ENCODE results near the gene RPTOR.
"Not testable (repeated sequence)": the region's sequence is repeated elsewhere in the genome, so short reads cannot be mapped to it uniquely, and the experiment has no call there.

Gene RPTOR

DNA sequence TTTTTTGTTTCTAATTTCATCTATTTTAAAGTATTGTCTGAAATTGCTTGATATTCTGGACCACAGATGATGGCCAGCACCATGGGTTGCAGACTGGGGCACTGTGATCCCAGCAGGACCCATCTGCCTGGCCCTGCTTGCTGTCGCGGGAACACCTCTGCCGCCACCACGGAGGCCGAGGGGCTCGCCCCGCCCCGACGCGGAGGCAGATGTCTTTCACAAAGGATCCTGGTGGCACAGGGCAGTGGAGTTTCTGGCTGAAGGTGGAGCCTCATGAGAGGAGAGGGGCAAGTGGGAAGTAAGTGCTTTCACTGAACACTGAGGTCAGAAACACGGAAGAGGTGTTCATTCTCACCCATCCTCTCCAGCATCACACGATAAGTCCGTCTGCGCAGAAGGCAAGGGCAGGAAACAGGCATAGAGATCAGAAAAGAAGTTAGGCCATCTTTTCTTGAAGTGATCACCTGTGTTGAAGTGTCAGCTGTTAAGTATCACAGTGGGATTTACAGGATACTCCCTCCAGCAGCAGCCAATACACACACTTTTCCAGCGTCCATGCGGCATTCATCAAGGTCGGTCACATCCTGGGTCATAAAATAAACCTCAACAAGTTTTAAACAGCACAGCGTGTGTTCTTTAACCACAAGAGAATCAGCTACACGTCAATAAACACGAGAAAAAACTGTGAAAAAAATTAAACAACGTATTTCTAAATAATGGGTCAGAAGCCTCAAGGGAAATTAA lies 194.5 kb downstream of the RPTOR start:
- peaks cover 75% of the 10 kb centered on the region for H3K4me1 Mint-ChIP-seq
- H3K9me3 Mint-ChIP-seq, result no peaks in the 10 kb centered on the region
- H3K4me3 Mint-ChIP-seq, result peak overlapping the region; percentile 74
- peaks cover 17% of the 10 kb centered on the region for H3K36me3 Mint-ChIP-seq
- H3K27me3 Mint-ChIP-seq, result no peaks in the 10 kb centered on the region
- H3K27ac Mint-ChIP-seq, result peak overlapping the region; percentile 95

DNA sequence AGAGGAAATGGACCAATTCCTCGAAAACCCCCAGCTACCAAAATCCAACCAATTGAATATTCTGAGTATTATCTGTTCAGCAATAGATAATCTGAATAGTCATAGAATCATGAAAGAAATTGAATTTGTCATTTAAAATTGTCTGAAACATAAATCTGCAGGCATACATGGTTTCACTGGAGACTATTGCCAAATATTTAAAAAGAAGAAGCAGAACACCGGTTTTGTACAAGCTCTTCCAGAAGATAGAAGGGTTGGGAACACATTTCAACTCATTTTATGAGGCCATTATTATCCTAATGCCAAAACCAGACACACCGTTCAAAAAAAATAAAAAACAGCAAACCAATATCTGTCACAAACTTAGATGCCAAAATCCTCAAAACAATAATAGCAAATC lies 195.5 kb downstream of the RPTOR start:
- Mint-ChIP-seq H3K36me3 (peaks cover 14% of the 10 kb centered on the region), H3K4me3 (peak overlapping the region; percentile 74), H3K27me3 (no peaks in the 10 kb centered on the region), H3K9me3 (no peaks in the 10 kb centered on the region), H3K4me1 (peaks cover 75% of the 10 kb centered on the region), H3K27ac (peak overlapping the region; percentile 83)

- H3K9me3 Mint-ChIP-seq, result no peaks in the 10 kb centered on the region
- no peaks in the 10 kb centered on the region for H3K27me3 Mint-ChIP-seq
- peak overlapping the region; percentile 53 for H3K4me3 Mint-ChIP-seq
- peaks cover 69% of the 10 kb centered on the region for H3K4me1 Mint-ChIP-seq
- H3K36me3 Mint-ChIP-seq, result peaks cover 10% of the 10 kb centered on the region
- peak overlapping the region; percentile 75 for H3K27ac Mint-ChIP-seq
Observed at GRCh38 chr17:80742091-80742490, 197.5 kb downstream of the RPTOR start.

GRCh38 chr17:80742581-80743180 lies 198.0 kb downstream of the RPTOR start:
- Mint-ChIP-seq H3K36me3 (peaks cover 16% of the 10 kb centered on the region), H3K4me3 (peak overlapping the region; percentile 78), H3K4me1 (peaks cover 69% of the 10 kb centered on the region), H3K27ac (peak overlapping the region; percentile 79), H3K27me3 (no peaks in the 10 kb centered on the region), H3K9me3 (no peaks in the 10 kb centered on the region)

- Mint-ChIP-seq H3K4me1 (peaks cover 68% of the 10 kb centered on the region), H3K27me3 (no peaks in the 10 kb centered on the region), H3K36me3 (peaks cover 17% of the 10 kb centered on the region), H3K4me3 (peak overlapping the region; percentile 78), H3K27ac (peak overlapping the region; percentile 79), H3K9me3 (no peaks in the 10 kb centered on the region)
Observed at GRCh38 chr17:80743181-80743771, 198.6 kb downstream of the RPTOR start.

DNA sequence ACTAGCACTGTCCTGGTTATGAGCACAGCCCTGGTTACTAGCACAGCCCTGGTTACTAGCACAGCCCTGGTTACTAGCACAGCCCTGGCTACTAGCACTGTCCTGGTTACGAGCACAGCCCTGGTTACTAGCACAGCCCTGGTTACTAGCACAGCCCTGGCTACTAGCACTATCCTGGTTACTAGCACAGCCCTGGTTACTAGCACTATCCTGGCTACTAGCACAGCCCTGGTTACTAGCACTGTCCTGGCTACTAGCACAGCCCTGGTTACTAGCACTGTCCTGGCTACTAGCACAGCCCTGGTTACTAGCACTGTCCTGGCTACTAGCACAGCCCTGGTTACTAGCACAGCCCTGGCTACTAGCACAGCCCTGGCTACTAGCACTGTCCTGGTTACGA lies 199.3 kb downstream of the RPTOR start:
- not testable (repeated sequence) for H3K27me3 Mint-ChIP-seq, H3K4me3 Mint-ChIP-seq, H3K27ac Mint-ChIP-seq, H3K9me3 Mint-ChIP-seq
- Mint-ChIP-seq H3K36me3 (peaks cover 17% of the 10 kb centered on the region), H3K4me1 (peaks cover 62% of the 10 kb centered on the region)

DNA sequence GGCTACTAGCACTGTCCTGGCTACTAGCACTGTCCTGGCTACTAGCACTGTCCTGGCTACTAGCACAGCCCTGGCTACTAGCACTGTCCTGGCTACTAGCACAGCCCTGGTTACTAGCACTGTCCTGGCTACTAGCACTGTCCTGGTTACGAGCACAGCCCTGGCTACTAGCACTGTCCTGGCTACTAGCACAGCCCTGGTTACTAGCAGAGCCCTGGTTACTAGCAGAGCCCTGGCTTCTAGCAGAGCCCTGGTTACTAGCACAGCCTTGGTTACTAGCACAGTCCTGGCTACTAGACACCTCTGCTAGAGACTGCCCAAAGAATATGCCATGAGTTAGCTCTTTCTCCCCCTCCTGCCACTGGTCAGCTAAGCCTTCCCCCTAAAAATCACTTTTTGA lies 200.1 kb downstream of the RPTOR start:
- Mint-ChIP-seq H3K27ac (peak overlapping the region; percentile 83), H3K36me3 (peaks cover 16% of the 10 kb centered on the region), H3K4me1 (peaks cover 55% of the 10 kb centered on the region)
- not testable (repeated sequence) for H3K27me3 Mint-ChIP-seq, H3K4me3 Mint-ChIP-seq, H3K9me3 Mint-ChIP-seq

DNA sequence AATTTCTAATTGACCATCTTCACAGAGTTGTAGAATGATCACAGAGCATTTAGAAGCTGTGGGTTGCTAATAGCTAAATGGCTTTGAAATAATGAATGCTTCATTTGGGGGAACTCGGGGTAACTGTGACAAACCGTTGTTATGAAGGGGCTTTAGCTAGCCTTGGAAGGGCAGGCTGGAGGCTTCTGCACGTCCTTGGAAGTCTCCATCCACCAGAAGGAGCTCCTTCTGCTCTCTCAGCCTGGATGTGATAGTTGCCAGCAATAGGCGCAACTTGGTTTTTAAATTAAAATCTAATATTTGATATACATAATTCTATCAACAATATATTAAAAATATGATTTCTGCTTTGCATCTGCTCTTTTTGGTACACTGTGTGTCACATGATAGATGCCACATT lies 200.5 kb downstream of the RPTOR start:
- Mint-ChIP-seq H3K27me3 (no peaks in the 10 kb centered on the region), H3K4me1 (peaks cover 52% of the 10 kb centered on the region), H3K36me3 (peaks cover 16% of the 10 kb centered on the region), H3K9me3 (no peaks in the 10 kb centered on the region), H3K4me3 (no peak overlapping the region), H3K27ac (peak overlapping the region; percentile 83)

- Mint-ChIP-seq H3K4me1 (peaks cover 52% of the 10 kb centered on the region), H3K27me3 (no peaks in the 10 kb centered on the region), H3K36me3 (peaks cover 16% of the 10 kb centered on the region), H3K27ac (no peak overlapping the region), H3K4me3 (no peak overlapping the region), H3K9me3 (no peaks in the 10 kb centered on the region)
Observed at GRCh38 chr17:80746262-80746935, 201.8 kb downstream of the RPTOR start.

GRCh38 chr17:80747469-80747868 lies 202.8 kb downstream of the RPTOR start:
- Mint-ChIP-seq H3K36me3 (peaks cover 19% of the 10 kb centered on the region), H3K9me3 (no peaks in the 10 kb centered on the region), H3K27ac (peak overlapping the region; percentile 74), H3K4me1 (peaks cover 52% of the 10 kb centered on the region), H3K4me3 (no peak overlapping the region), H3K27me3 (no peaks in the 10 kb centered on the region)

- Mint-ChIP-seq H3K4me1 (peaks cover 60% of the 10 kb centered on the region), H3K9me3 (no peaks in the 10 kb centered on the region), H3K36me3 (peaks cover 26% of the 10 kb centered on the region), H3K4me3 (no peak overlapping the region), H3K27me3 (no peaks in the 10 kb centered on the region), H3K27ac (peak overlapping the region; percentile 30)
Observed at GRCh38 chr17:80749611-80750010, 205.0 kb downstream of the RPTOR start.

GRCh38 chr17:80750263-80750662 lies 205.6 kb downstream of the RPTOR start:
- peak overlapping the region; percentile 79 for H3K27ac Mint-ChIP-seq
- no peaks in the 10 kb centered on the region for H3K27me3 Mint-ChIP-seq
- no peaks in the 10 kb centered on the region for H3K9me3 Mint-ChIP-seq
- peaks cover 28% of the 10 kb centered on the region for H3K36me3 Mint-ChIP-seq
- H3K4me1 Mint-ChIP-seq, result peaks cover 58% of the 10 kb centered on the region
- H3K4me3 Mint-ChIP-seq, result peak overlapping the region; percentile 44

DNA sequence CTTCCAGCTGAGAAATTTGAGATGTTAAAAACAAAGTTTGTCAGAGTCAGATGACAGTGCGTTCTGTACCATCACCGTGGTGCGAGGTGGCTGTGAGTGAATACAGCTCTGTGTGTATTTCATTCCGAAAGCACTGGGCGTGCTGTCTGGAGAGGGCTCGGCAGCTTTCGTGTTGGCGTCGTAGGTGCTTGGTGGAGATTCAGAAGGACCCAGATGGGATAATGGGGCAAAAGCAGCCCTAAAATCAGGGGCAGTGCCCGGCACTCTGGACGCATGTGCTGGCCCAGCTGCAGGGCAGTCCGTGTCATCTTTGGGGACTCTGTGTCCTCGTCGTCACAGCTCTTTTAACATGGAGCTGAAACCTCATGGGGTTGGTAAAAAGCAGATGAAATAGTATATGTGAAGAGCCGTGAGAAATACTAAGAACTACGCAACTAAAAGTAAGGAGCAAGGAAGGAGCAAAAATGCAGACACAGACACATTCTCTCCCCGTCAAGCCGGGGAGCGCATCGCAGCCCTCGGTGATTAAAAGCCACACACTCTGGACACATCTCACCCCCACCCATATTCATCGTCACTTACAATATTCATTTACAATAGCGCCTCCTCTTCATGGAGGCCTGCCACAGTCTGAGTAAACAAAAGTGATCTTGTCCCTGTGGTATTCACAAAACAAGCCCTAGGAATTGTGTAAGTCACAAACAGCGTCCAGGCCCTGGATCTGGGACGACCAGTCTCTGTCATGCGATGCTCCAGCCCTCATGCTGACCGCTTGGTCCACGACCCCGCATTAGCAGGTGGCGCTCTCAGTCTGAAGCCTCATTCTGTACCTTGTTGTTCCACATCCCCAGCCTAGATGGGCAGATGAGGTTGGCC lies 206.7 kb downstream of the RPTOR start:
- Mint-ChIP-seq H3K36me3 (peaks cover 28% of the 10 kb centered on the region), H3K27me3 (no peaks in the 10 kb centered on the region), H3K9me3 (no peaks in the 10 kb centered on the region), H3K4me3 (peak overlapping the region; percentile 61), H3K4me1 (peaks cover 62% of the 10 kb centered on the region), H3K27ac (peak overlapping the region; percentile 78)

- H3K27me3 Mint-ChIP-seq, result no peaks in the 10 kb centered on the region
- H3K4me1 Mint-ChIP-seq, result peaks cover 67% of the 10 kb centered on the region
- H3K9me3 Mint-ChIP-seq, result no peaks in the 10 kb centered on the region
- peak overlapping the region; percentile 78 for H3K27ac Mint-ChIP-seq
- peak overlapping the region; percentile 61 for H3K4me3 Mint-ChIP-seq
- H3K36me3 Mint-ChIP-seq, result peaks cover 29% of the 10 kb centered on the region
Observed at GRCh38 chr17:80751946-80752581, 207.4 kb downstream of the RPTOR start.
